CD14-positive monocyte (primary cell): ENCODE results near the gene TMEM250. TPM values are rescaled to one million over a fixed set of nuclear protein-coding genes. Genes with fewer than 3 reads are reported as not detected.

Source experiments
- DNase-seq, 3 donors: peaks; one replicate each; pipeline ENCODE4 v3.0.0-alpha.2; 2011 to 2022
- H2AFZ ChIP-seq: 2 replicates; pipeline ENCODE4 v1.6.0; 2012; ENCODE audit warnings: mild to moderate bottlenecking, low read depth, low read length, inconsistent platforms; ENCODE audit not compliant: insufficient read depth, poor library complexity, severe bottlenecking
- H3K27ac ChIP-seq, 2 donors: 1 replicate in 1 of 2; 2 replicates in 1 of 2; pipeline ENCODE4 v1.5.1; 2012 to 2013; ENCODE audit warnings: low read length in 2 of 2, control low read depth in 1 of 2, inconsistent platforms in 1 of 2, low read depth in 1 of 2, mild to moderate bottlenecking in 1 of 2
- H3K27me3 ChIP-seq, 2 donors: one replicate each; pipeline versions ENCODE4 v1.6.0 to v1.6.1; 2011 to 2013; ENCODE audit warnings: low read length in 2 of 2; ENCODE audit not compliant: control insufficient read depth in 2 of 2, insufficient read depth in 2 of 2
- H3K36me3 ChIP-seq, 2 donors: replicated peaks in 1 of 2; 1 replicate in 1 of 2; 2 replicates in 1 of 2; pipeline versions ENCODE4 v1.5.1 to v1.6.1; 2012 to 2013; ENCODE audit warnings: low read length in 2 of 2, control low read depth in 1 of 2, inconsistent platforms in 1 of 2, mild to moderate bottlenecking in 1 of 2; ENCODE audit not compliant: insufficient read depth in 2 of 2, control insufficient read depth in 1 of 2
- H3K4me1 ChIP-seq, 2 donors: 1 replicate in 1 of 2; 2 replicates in 1 of 2; pipeline versions ENCODE4 v1.5.1 to v1.6.1; 2012 to 2013; ENCODE audit warnings: low read length in 2 of 2, control low read depth in 1 of 2, inconsistent platforms in 1 of 2, mild to moderate bottlenecking in 1 of 2, moderate library complexity in 1 of 2; ENCODE audit not compliant: insufficient read depth in 2 of 2, control insufficient read depth in 1 of 2
- H3K4me2 ChIP-seq: replicated peaks from 2 replicates; pipeline ENCODE3; 2012; ENCODE audit warnings: low read length, moderate library complexity, mild to moderate bottlenecking; ENCODE audit not compliant: poor library complexity, severe bottlenecking; ENCODE audit errors: extremely low read depth
- H3K4me3 ChIP-seq, 3 experiments: fragments of 200-600 bp in 1 of 3; sonication (generic) in 1 of 3; replicated peaks in 1 of 3; 1 replicate in 2 of 3; 2 replicates in 1 of 3; pipeline ENCODE4 v1.5.1; 2011 to 2013; ENCODE audit warnings: low read length in 3 of 3, mild to moderate bottlenecking in 3 of 3, control low read depth in 2 of 3, low read depth in 2 of 3, inconsistent platforms in 1 of 3, moderate library complexity in 1 of 3
- H3K79me2 ChIP-seq: 2 replicates; pipeline ENCODE4 v1.6.0; 2012; ENCODE audit warnings: mild to moderate bottlenecking, control low read depth, inconsistent platforms, low read length, moderate library complexity; ENCODE audit not compliant: insufficient read depth
- H3K9ac ChIP-seq: 2 replicates; pipeline ENCODE4 v1.6.0; 2017; ENCODE audit warnings: low read length, mild to moderate bottlenecking; ENCODE audit not compliant: insufficient read depth, poor library complexity, severe bottlenecking
- H3K9me3 ChIP-seq, 2 donors: replicated peaks in 1 of 2; 1 replicate in 1 of 2; 2 replicates in 1 of 2; pipeline versions ENCODE4 v1.5.1 to v1.6.1; 2012 to 2013; ENCODE audit warnings: low read length in 2 of 2, control low read depth in 1 of 2; ENCODE audit not compliant: control insufficient read depth in 1 of 2, insufficient read depth in 1 of 2
- H4K20me1 ChIP-seq: 2 replicates; pipeline ENCODE4 v1.6.0; 2012; ENCODE audit warnings: mild to moderate bottlenecking, low read length, control low read depth, moderate library complexity; ENCODE audit not compliant: insufficient read depth
- H3K27ac Mint-ChIP-seq, 7 donors: one replicate each; pipeline ENCODE4 v1.8.0; 2020; ENCODE audit warnings: mild to moderate bottlenecking in 7 of 7, mixed read lengths in 7 of 7, moderate library complexity in 6 of 7, inconsistent platforms in 2 of 7
- H3K27me3 Mint-ChIP-seq, 3 donors: one replicate each; pipeline ENCODE4 v1.8.0; 2021 to 2022; ENCODE audit warnings: low read depth in 3 of 3, mild to moderate bottlenecking in 3 of 3, mixed read lengths in 3 of 3, moderate library complexity in 3 of 3, inconsistent platforms in 1 of 3
- H3K36me3 Mint-ChIP-seq, 2 donors: one replicate each; pipeline ENCODE4 v1.8.0; 2020; ENCODE audit warnings: mixed read lengths in 2 of 2, inconsistent platforms in 1 of 2, mild to moderate bottlenecking in 1 of 2
- H3K4me1 Mint-ChIP-seq: one replicate; pipeline ENCODE4 v1.8.0; 2020; ENCODE audit warnings: mild to moderate bottlenecking, mixed read lengths
- H3K4me3 Mint-ChIP-seq, 2 donors: one replicate each; pipeline ENCODE4 v1.8.0; 2020; ENCODE audit warnings: mild to moderate bottlenecking in 2 of 2, mixed read lengths in 2 of 2, moderate library complexity in 1 of 2
- H3K9me3 Mint-ChIP-seq, 7 donors: one replicate each; pipeline ENCODE4 v1.8.0; 2020 to 2022; ENCODE audit warnings: mixed read lengths in 7 of 7, mild to moderate bottlenecking in 6 of 7, moderate library complexity in 6 of 7, inconsistent platforms in 2 of 7
- CTCF ChIP-seq: fragments of 200-600 bp; IDR thresholded peaks from one replicate; pipeline ENCODE4 v1.8.0; 2022; ENCODE audit warnings: antibody characterized with exemption, mild to moderate bottlenecking
- WGBS: methylation state at CpG from one replicate; pipeline ENCODE4 v1.1.5; 2013; ENCODE audit warnings: missing lambda C conversion rate; ENCODE audit not compliant: insufficient coverage; 5-methylcytosine and 5-hydroxymethylcytosine counted together
- intact Hi-C, 2 donors: fragments of 100-400 bp; cut with micrococcal nuclease; formaldehyde crosslinking; loops; one replicate each; pipeline versions ENCODE4 v1.15.0 to v1.15.1; 2023
- polyA plus RNA-seq, 3 donors: library from polyadenylated mRNA; depleted of rRNA in 1 of 3; unstranded in 2 of 3; stranded (reverse) in 1 of 3; fragments of 300-500 nt in 2 of 3; fragments of >200 nt in 1 of 3; fragmentation: Illumina TruSeq in 2 of 3; gene quantifications; 1 replicate in 2 of 3; 2 replicates in 1 of 3; pipeline ENCODE4 v1.2.3, GENCODE V29; 2012 to 2021

TMEM250 gene
- polyA plus RNA-seq, 3 donors, result 11.0 to 38.0 (median 30.9) TPM

- Histone ChIP-seq H3K27me3 (peaks cover 11 to 25% of the 10 kb centered on the region in 2 donors), H3K36me3 (no peaks in the 10 kb centered on the region), H3K4me2 (no peak overlapping the region), H3K4me3 (no peak overlapping the region), H3K9me3 (peaks cover 0 to 10% of the 10 kb centered on the region in 2 donors), H3K9ac (no peak overlapping the region), H3K79me2 (no peaks in the 10 kb centered on the region), H2AFZ (no peak overlapping the region), H3K4me1 (no peaks in the 10 kb centered on the region), H4K20me1 (no peaks in the 10 kb centered on the region), H3K27ac (no peak overlapping the region)
- H3K4me1 Mint-ChIP-seq, result peaks cover 5% of the 10 kb centered on the region
- intact Hi-C loops, result loop anchor here in 1 of 2 donors (10.0 kb wide), 1 partner anchor 424 kb away; the partner anchor contains the start of gene KCNT1
- H3K9me3 Mint-ChIP-seq, result peaks cover 4 to 12% (median 8%) of the 10 kb centered on the region in 7 donors
- no peak for DNase-seq
- no peaks in the 10 kb centered on the region for H3K36me3 Mint-ChIP-seq
- TF ChIP-seq CTCF, result no peak
- H3K4me3 Mint-ChIP-seq, result peak overlapping the region in 1 of 2 donors; percentile 47
- H3K27ac Mint-ChIP-seq, result no peak overlapping the region
- 93% methylated on average over 14 of the region's 17 CpGs for whole genome bisulfite sequencing
- H3K27me3 Mint-ChIP-seq, result peaks cover 28 to 59% (median 32%) of the 10 kb centered on the region in 3 donors
Measured at GRCh38 chr9:136129176-136129575, 10.5 kb upstream of the TMEM250 start.

DNA sequence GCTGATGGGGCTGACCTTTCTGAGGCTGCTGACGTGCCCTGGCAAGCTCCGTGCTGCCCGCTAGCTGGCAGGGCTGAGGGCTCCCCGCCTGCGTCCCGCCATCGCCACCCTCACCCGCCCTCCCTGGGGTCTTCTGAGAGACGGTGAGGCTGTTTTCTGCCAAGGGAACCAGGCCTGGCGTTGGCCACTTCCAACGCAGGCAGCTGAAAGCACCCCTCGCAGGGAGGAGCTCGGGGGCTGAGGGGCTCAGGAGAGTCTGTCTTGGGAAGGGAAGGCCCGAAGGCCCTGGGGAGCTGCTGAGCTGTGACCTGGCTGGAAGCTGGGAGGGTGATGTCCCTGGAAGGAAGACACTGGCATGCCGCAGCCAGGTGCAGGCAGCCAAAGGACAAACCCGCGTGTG, 9.8 kb upstream of the TMEM250 start:
- Histone ChIP-seq H3K9ac (no peak overlapping the region), H3K4me2 (no peak overlapping the region), H3K4me3 (no peak overlapping the region), H3K36me3 (no peaks in the 10 kb centered on the region), H3K27ac (no peak overlapping the region), H3K79me2 (no peaks in the 10 kb centered on the region), H3K4me1 (no peaks in the 10 kb centered on the region), H4K20me1 (no peaks in the 10 kb centered on the region), H3K9me3 (peaks cover 0 to 6% of the 10 kb centered on the region in 2 donors), H2AFZ (no peak overlapping the region), H3K27me3 (peaks cover 4 to 18% of the 10 kb centered on the region in 2 donors)
- peaks cover under 1% of the 10 kb centered on the region for H3K4me1 Mint-ChIP-seq
- H3K9me3 Mint-ChIP-seq, result peaks cover 2 to 9% (median 7%) of the 10 kb centered on the region in 7 donors
- intact Hi-C loops, result loop anchor here in 1 of 2 donors (10.0 kb wide), 1 partner anchor 424 kb away; the partner anchor contains the start of gene KCNT1
- H3K4me3 Mint-ChIP-seq, result no peak overlapping the region
- peaks cover 20 to 52% (median 25%) of the 10 kb centered on the region in 3 donors for H3K27me3 Mint-ChIP-seq
- WGBS, result 92% methylated on average over 15 of the region's 17 CpGs
- TF ChIP-seq CTCF, result no peak
- peak overlapping the region in 1 of 7 donors; percentile 45 for H3K27ac Mint-ChIP-seq
- DNase-seq, result no peak
- H3K36me3 Mint-ChIP-seq, result no peaks in the 10 kb centered on the region
